ENCODE measurements around the gene ZNF616.
"Not testable (repeated sequence)": the region's sequence is repeated elsewhere in the genome, so short reads cannot be mapped to it uniquely, and the experiment has no call there.

Gene ZNF616

GRCh38 chr19:52110780-52111179 is 29.0 kb downstream of the ZNF616 start:
- no peak overlapping the region for H3K9ac ChIP-seq (ENCODE audit: low read depth in 1 of 2, low read length in 2 of 2)
- peaks cover 13 to 14% of the 10 kb centered on the region in 2 donors for H3K36me3 ChIP-seq (ENCODE audit: control insufficient read depth in 1 of 2, insufficient read depth in 2 of 2, low read length in 2 of 2)
- peak overlapping the region in 1 of 2 donors; percentile 17 for H3K4me3 ChIP-seq (ENCODE audit: low read depth in 1 of 2, low read length in 2 of 2)
- H3K9me3 ChIP-seq (ENCODE audit: control insufficient read depth in 1 of 2, low read length in 2 of 2): peaks cover 76 to 86% of the 10 kb centered on the region in 2 donors
- H3K27me3 ChIP-seq (ENCODE audit: control insufficient read depth in 1 of 2, insufficient read depth in 2 of 2, low read length in 2 of 2): no peaks in the 10 kb centered on the region
- H3K4me1 ChIP-seq (ENCODE audit: control insufficient read depth in 1 of 2, insufficient read depth in 2 of 2, low read length in 2 of 2): no peaks in the 10 kb centered on the region
- no peak overlapping the region for H3K27ac ChIP-seq (ENCODE audit: low read depth, low read length)

DNA sequence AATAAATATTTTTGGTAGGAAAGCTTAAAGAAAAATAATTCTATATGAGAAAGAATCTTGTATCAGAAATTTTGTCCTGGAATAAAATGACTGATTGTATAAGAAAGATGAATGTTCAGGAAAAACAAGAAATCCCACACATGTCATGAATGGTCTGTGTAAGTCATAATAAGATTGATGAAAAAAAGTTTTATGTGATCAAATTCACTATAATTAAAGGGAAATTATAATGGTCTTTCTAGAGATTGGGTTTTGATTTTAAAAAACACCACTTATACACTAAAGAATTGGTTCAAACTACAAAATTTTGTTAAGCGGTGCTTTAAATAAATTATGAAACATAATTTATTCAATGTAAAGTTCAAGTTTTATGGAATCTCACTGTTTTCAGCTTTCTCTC is 37.0 kb downstream of the ZNF616 start:
- H3K27me3 ChIP-seq (ENCODE audit: control insufficient read depth in 1 of 2, insufficient read depth in 2 of 2, low read length in 2 of 2): no peaks in the 10 kb centered on the region
- peaks cover 17 to 38% of the 10 kb centered on the region in 2 donors for H3K9me3 ChIP-seq (ENCODE audit: control insufficient read depth in 1 of 2, low read length in 2 of 2)
- no peaks in the 10 kb centered on the region for H3K4me1 ChIP-seq (ENCODE audit: control insufficient read depth in 1 of 2, insufficient read depth in 2 of 2, low read length in 2 of 2)
- no peaks in the 10 kb centered on the region for H3K36me3 ChIP-seq (ENCODE audit: control insufficient read depth in 1 of 2, insufficient read depth in 2 of 2, low read length in 2 of 2)
- no peak overlapping the region for H3K9ac ChIP-seq (ENCODE audit: low read depth in 1 of 2, low read length in 2 of 2)
- no peak overlapping the region for H3K4me3 ChIP-seq (ENCODE audit: low read depth in 1 of 2, low read length in 2 of 2)
- H3K27ac ChIP-seq (ENCODE audit: low read depth, low read length): no peak overlapping the region

- Histone ChIP-seq H3K4me3 (ENCODE audit: low read depth in 1 of 2, low read length in 2 of 2) (no peak overlapping the region), H3K36me3 (ENCODE audit: control insufficient read depth in 1 of 2, insufficient read depth in 2 of 2, low read length in 2 of 2) (no peaks in the 10 kb centered on the region), H3K27ac (ENCODE audit: low read depth, low read length) (no peak overlapping the region), H3K9me3 (ENCODE audit: control insufficient read depth in 1 of 2, low read length in 2 of 2) (peaks cover 14 to 37% of the 10 kb centered on the region in 2 donors), H3K27me3 (ENCODE audit: control insufficient read depth in 1 of 2, insufficient read depth in 2 of 2, low read length in 2 of 2) (no peaks in the 10 kb centered on the region), H3K9ac (ENCODE audit: low read depth in 1 of 2, low read length in 2 of 2) (no peak overlapping the region), H3K4me1 (ENCODE audit: control insufficient read depth in 1 of 2, insufficient read depth in 2 of 2, low read length in 2 of 2) (no peaks in the 10 kb centered on the region)
These were observed 37.7 kb downstream of the ZNF616 start for GRCh38 chr19:52101866-52102562.

DNA sequence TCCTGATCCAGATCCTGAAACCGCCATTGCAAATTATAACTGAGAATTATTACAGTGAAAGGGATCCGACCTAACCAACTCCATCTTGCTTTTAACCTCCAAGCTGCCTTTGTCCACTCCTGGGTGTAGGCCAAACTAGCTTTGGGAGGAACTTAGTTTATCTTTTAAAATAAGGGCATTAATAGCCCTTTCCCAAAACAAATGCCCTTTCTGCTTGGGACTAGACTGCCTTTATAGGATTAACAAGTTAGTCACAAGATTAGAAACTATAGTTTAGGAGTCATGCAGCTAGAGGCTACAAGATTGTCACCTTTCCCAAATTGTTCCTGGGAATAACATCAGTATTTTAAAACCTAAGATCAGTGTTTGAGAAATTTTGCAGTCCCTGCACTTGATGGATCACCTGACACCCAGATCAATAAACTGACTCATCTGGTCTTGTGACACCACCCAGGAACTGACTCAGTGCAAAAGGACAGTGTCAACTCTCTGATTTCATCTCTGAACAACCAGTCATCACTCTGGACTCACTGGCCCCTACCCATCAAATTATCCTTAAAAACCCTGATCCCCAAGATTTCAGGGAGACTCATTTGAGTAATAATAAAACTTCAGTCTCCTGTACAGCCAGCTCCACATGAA is 40.1 kb downstream of the ZNF616 start:
- H3K27me3 ChIP-seq (ENCODE audit: control insufficient read depth in 1 of 2, insufficient read depth in 2 of 2, low read length in 2 of 2): no peaks in the 10 kb centered on the region
- no peak overlapping the region for H3K9ac ChIP-seq (ENCODE audit: low read depth in 1 of 2, low read length in 2 of 2)
- peaks cover 21 to 39% of the 10 kb centered on the region in 2 donors for H3K9me3 ChIP-seq (ENCODE audit: control insufficient read depth in 1 of 2, low read length in 2 of 2)
- no peak overlapping the region for H3K4me3 ChIP-seq (ENCODE audit: low read depth in 1 of 2, low read length in 2 of 2)
- H3K27ac ChIP-seq (ENCODE audit: low read depth, low read length): no peak overlapping the region
- H3K4me1 ChIP-seq (ENCODE audit: control insufficient read depth in 1 of 2, insufficient read depth in 2 of 2, low read length in 2 of 2): no peaks in the 10 kb centered on the region
- no peaks in the 10 kb centered on the region for H3K36me3 ChIP-seq (ENCODE audit: control insufficient read depth in 1 of 2, insufficient read depth in 2 of 2, low read length in 2 of 2)

- not testable (repeated sequence) for H3K36me3 ChIP-seq (ENCODE audit: control insufficient read depth in 1 of 2, insufficient read depth in 2 of 2, low read length in 2 of 2); H3K4me3 ChIP-seq (ENCODE audit: low read depth in 1 of 2, low read length in 2 of 2); H3K27ac ChIP-seq (ENCODE audit: low read depth, low read length); H3K9ac ChIP-seq (ENCODE audit: low read depth in 1 of 2, low read length in 2 of 2); H3K27me3 ChIP-seq (ENCODE audit: control insufficient read depth in 1 of 2, insufficient read depth in 2 of 2, low read length in 2 of 2)
- Histone ChIP-seq H3K4me1 (ENCODE audit: control insufficient read depth in 1 of 2, insufficient read depth in 2 of 2, low read length in 2 of 2) (peaks cover 6 to 11% of the 10 kb centered on the region in 2 donors), H3K9me3 (ENCODE audit: control insufficient read depth in 1 of 2, low read length in 2 of 2) (peaks cover 24 to 31% of the 10 kb centered on the region in 2 donors)
These were observed 43.3 kb downstream of the ZNF616 start for GRCh38 chr19:52096416-52096815.

GRCh38 chr19:52095172-52096014 is 44.3 kb downstream of the ZNF616 start, which contains the start of gene ZNF841:
Gene ZNF841, minus strand, starts transcription at chr19:52095765. Its CDS starts 10,964 bp downstream, at chr19:52084801.
- Histone ChIP-seq H3K9ac (ENCODE audit: low read depth in 1 of 2, low read length in 2 of 2) (peak within 1 kb of the TSS; percentile 71 to 95), H3K4me1 (ENCODE audit: control insufficient read depth in 1 of 2, insufficient read depth in 2 of 2, low read length in 2 of 2) (peaks cover 6 to 11% of the 10 kb centered on the region in 2 donors), H3K4me3 (ENCODE audit: low read depth in 1 of 2, low read length in 2 of 2) (peak within 1 kb of the TSS; percentile 94 to 100), H3K9me3 (ENCODE audit: control insufficient read depth in 1 of 2, low read length in 2 of 2) (peaks cover 28 to 33% of the 10 kb centered on the region in 2 donors), H3K36me3 (ENCODE audit: control insufficient read depth in 1 of 2, insufficient read depth in 2 of 2, low read length in 2 of 2) (peaks cover 0 to 4% of the 10 kb centered on the region in 2 donors), H3K27ac (ENCODE audit: low read depth, low read length) (peak within 1 kb of the TSS; percentile 75), H3K27me3 (ENCODE audit: control insufficient read depth in 1 of 2, insufficient read depth in 2 of 2, low read length in 2 of 2) (no peaks in the 10 kb centered on the region)

DNA sequence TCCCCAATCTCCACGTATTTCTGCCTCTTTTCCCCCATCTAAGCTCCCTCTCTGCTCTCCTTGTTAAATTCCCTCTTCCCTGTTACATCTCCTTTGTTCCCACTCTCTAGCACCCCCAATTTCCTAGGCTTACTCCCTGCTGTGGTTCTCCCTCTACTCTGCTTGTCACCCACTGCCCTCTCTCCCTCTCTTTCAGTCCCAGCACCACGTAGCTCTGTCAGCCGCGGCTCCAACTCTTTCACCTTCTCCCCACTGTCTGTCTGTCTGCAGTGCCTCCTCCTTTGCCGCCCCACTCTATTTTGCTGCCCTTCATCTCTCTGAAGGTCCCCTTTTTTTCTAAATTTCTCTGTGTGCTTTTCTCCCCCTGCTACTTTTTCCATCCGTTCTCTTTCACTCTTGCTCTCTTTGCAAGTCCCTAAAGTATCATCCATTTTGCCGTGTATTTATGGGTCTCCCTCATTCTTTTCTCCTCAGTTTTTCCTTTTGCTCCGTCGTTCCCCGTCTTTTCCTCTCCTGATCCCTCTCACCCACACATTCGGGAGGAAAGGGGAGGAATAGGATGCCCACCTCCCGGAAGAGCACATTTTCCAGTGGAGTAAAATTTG is 45.1 kb downstream of the ZNF616 start:
- no peaks in the 10 kb centered on the region for H3K27me3 ChIP-seq (ENCODE audit: control insufficient read depth in 1 of 2, insufficient read depth in 2 of 2, low read length in 2 of 2)
- peaks cover 6 to 10% of the 10 kb centered on the region in 2 donors for H3K36me3 ChIP-seq (ENCODE audit: control insufficient read depth in 1 of 2, insufficient read depth in 2 of 2, low read length in 2 of 2)
- H3K4me1 ChIP-seq (ENCODE audit: control insufficient read depth in 1 of 2, insufficient read depth in 2 of 2, low read length in 2 of 2): peaks cover 6 to 11% of the 10 kb centered on the region in 2 donors
- no peak overlapping the region for H3K27ac ChIP-seq (ENCODE audit: low read depth, low read length)
- peaks cover 28 to 36% of the 10 kb centered on the region in 2 donors for H3K9me3 ChIP-seq (ENCODE audit: control insufficient read depth in 1 of 2, low read length in 2 of 2)
- peak overlapping the region; percentile 71 to 95 for H3K9ac ChIP-seq (ENCODE audit: low read depth in 1 of 2, low read length in 2 of 2)
- peak overlapping the region; percentile 94 to 100 for H3K4me3 ChIP-seq (ENCODE audit: low read depth in 1 of 2, low read length in 2 of 2)

GRCh38 chr19:52086481-52086880 is 53.3 kb downstream of the ZNF616 start:
- Histone ChIP-seq H3K9ac (ENCODE audit: low read depth in 1 of 2, low read length in 2 of 2) (no peak overlapping the region), H3K4me3 (ENCODE audit: low read depth in 1 of 2, low read length in 2 of 2) (no peak overlapping the region), H3K27ac (ENCODE audit: low read depth, low read length) (no peak overlapping the region), H3K36me3 (ENCODE audit: control insufficient read depth in 1 of 2, insufficient read depth in 2 of 2, low read length in 2 of 2) (peaks cover 61 to 73% of the 10 kb centered on the region in 2 donors), H3K27me3 (ENCODE audit: control insufficient read depth in 1 of 2, insufficient read depth in 2 of 2, low read length in 2 of 2) (no peaks in the 10 kb centered on the region), H3K9me3 (ENCODE audit: control insufficient read depth in 1 of 2, low read length in 2 of 2) (peaks cover 36 to 51% of the 10 kb centered on the region in 2 donors), H3K4me1 (ENCODE audit: control insufficient read depth in 1 of 2, insufficient read depth in 2 of 2, low read length in 2 of 2) (no peaks in the 10 kb centered on the region)

DNA sequence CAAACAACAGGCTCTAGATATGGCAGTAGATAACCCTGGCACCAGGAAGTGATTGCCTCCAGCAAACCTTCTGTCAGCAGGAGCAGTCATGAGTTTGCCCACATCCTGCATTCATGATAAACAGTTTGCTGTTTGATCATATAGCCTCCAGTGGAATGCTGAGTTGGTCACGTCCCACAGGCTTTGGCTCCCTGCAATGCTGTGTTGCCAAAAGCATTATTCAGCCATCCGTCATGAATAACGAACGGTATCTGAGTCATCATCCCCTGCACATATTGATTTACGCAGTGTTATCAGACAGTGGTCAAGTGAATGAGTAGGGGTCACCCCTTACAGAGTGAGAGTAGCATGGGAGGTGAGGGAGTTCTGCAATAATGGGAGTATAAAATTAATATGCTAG is 69.2 kb downstream of the ZNF616 start:
- Histone ChIP-seq H3K27ac (ENCODE audit: low read depth, low read length) (no peak overlapping the region), H3K27me3 (ENCODE audit: control insufficient read depth in 1 of 2, insufficient read depth in 2 of 2, low read length in 2 of 2) (no peaks in the 10 kb centered on the region), H3K4me1 (ENCODE audit: control insufficient read depth in 1 of 2, insufficient read depth in 2 of 2, low read length in 2 of 2) (no peaks in the 10 kb centered on the region), H3K36me3 (ENCODE audit: control insufficient read depth in 1 of 2, insufficient read depth in 2 of 2, low read length in 2 of 2) (peaks cover 66 to 91% of the 10 kb centered on the region in 2 donors), H3K9ac (ENCODE audit: low read depth in 1 of 2, low read length in 2 of 2) (no peak overlapping the region), H3K9me3 (ENCODE audit: control insufficient read depth in 1 of 2, low read length in 2 of 2) (peaks cover 70 to 85% of the 10 kb centered on the region in 2 donors), H3K4me3 (ENCODE audit: low read depth in 1 of 2, low read length in 2 of 2) (peak overlapping the region; percentile 33 to 44)

Measured in duodenal mucosa (tissue), 2 donors.